Neural cell (in vitro differentiated cells): ENCODE data around the gene RPL14.

Source experiments
- EP300 ChIP-seq: fragments of 450-650 bp; conservative IDR thresholded peaks from 2 replicates; pipeline ENCODE4 v1.6.1; 2014; ENCODE audit warnings: antibody characterized with exemption, mild to moderate bottlenecking, moderate library complexity; ENCODE audit not compliant: poor library complexity, severe bottlenecking
- EZH2 ChIP-seq: fragments of 200-600, 300-800 bp; shearing (Covaris generic), sonication (generic); IDR thresholded peaks from 2 replicates; pipeline ENCODE4 v1.6.1; 2014; ENCODE audit warnings: antibody characterized with exemption, low read length, borderline replicate concordance, mild to moderate bottlenecking; ENCODE audit not compliant: insufficient read depth, poor library complexity, severe bottlenecking
- MXI1 ChIP-seq: fragments of 450-650 bp; conservative IDR thresholded peaks from 2 replicates; pipeline ENCODE4 v1.6.1; 2014; ENCODE audit warnings: antibody characterized with exemption, mild to moderate bottlenecking; ENCODE audit not compliant: poor library complexity, severe bottlenecking
- POLR2AphosphoS5 ChIP-seq: IDR thresholded peaks from 2 replicates; pipeline ENCODE4 v1.6.1; 2012
- RAD21 ChIP-seq: fragments of 450-650 bp; conservative IDR thresholded peaks from 2 replicates; pipeline ENCODE4 v1.6.1; 2014; ENCODE audit warnings: antibody characterized with exemption, mild to moderate bottlenecking, moderate library complexity
- SMC3 ChIP-seq: fragments of 450-650 bp; conservative IDR thresholded peaks from 2 replicates; pipeline ENCODE4 v1.6.1; 2014; ENCODE audit warnings: antibody characterized with exemption, mild to moderate bottlenecking, moderate library complexity; ENCODE audit not compliant: poor library complexity
- TAF1 ChIP-seq: IDR thresholded peaks from 2 replicates; pipeline ENCODE4 v1.6.1; 2012; ENCODE audit warnings: low read depth
- TF ChIP-seq, protein P1 (sequence below): fragments of 450-650 bp; IDR thresholded peaks from 2 replicates; pipeline ENCODE4 v1.5.1; 2014; ENCODE audit warnings: antibody characterized with exemption, mild to moderate bottlenecking, moderate library complexity; ENCODE audit not compliant: poor library complexity, severe bottlenecking
- TF ChIP-seq, protein P2 (sequence below): IDR thresholded peaks from 2 replicates; pipeline ENCODE4 v1.6.1; 2012; ENCODE audit warnings: borderline replicate concordance

DNA sequence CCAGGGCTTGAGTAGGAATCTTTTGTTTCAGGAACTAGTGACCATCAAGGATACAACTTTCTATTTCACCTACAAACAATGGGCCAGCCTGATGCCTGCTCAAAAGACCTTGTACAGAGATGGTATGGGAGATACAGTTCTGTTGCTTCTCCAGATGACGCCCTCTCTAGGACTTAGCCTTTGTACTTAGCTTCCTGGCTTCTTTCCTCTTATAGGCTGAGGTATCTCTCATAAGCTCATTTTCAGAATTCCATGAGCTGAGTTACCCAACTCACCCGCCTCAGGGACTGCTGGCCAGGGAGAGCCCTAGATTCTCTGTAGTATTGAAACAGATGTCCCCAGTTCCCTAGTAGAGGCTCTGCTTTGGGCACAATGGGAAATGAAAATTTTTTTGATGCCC is 40.1 kb downstream of the RPL14 start:
- TF ChIP-seq TAF1 (no peak), EZH2 (no peak), POLR2AphosphoS5 (no peak), SMC3 (no peak), EP300 (no peak), RAD21 (no peak), MXI1 (no peak)
- TF ChIP-seq, protein P1, sequence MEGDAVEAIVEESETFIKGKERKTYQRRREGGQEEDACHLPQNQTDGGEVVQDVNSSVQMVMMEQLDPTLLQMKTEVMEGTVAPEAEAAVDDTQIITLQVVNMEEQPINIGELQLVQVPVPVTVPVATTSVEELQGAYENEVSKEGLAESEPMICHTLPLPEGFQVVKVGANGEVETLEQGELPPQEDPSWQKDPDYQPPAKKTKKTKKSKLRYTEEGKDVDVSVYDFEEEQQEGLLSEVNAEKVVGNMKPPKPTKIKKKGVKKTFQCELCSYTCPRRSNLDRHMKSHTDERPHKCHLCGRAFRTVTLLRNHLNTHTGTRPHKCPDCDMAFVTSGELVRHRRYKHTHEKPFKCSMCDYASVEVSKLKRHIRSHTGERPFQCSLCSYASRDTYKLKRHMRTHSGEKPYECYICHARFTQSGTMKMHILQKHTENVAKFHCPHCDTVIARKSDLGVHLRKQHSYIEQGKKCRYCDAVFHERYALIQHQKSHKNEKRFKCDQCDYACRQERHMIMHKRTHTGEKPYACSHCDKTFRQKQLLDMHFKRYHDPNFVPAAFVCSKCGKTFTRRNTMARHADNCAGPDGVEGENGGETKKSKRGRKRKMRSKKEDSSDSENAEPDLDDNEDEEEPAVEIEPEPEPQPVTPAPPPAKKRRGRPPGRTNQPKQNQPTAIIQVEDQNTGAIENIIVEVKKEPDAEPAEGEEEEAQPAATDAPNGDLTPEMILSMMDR, result no peak
- TF ChIP-seq, protein P2, sequence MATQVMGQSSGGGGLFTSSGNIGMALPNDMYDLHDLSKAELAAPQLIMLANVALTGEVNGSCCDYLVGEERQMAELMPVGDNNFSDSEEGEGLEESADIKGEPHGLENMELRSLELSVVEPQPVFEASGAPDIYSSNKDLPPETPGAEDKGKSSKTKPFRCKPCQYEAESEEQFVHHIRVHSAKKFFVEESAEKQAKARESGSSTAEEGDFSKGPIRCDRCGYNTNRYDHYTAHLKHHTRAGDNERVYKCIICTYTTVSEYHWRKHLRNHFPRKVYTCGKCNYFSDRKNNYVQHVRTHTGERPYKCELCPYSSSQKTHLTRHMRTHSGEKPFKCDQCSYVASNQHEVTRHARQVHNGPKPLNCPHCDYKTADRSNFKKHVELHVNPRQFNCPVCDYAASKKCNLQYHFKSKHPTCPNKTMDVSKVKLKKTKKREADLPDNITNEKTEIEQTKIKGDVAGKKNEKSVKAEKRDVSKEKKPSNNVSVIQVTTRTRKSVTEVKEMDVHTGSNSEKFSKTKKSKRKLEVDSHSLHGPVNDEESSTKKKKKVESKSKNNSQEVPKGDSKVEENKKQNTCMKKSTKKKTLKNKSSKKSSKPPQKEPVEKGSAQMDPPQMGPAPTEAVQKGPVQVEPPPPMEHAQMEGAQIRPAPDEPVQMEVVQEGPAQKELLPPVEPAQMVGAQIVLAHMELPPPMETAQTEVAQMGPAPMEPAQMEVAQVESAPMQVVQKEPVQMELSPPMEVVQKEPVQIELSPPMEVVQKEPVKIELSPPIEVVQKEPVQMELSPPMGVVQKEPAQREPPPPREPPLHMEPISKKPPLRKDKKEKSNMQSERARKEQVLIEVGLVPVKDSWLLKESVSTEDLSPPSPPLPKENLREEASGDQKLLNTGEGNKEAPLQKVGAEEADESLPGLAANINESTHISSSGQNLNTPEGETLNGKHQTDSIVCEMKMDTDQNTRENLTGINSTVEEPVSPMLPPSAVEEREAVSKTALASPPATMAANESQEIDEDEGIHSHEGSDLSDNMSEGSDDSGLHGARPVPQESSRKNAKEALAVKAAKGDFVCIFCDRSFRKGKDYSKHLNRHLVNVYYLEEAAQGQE, result no peak
